Inferior parietal cortex (tissue), 1 donor: ENCODE results near the gene AKAP5.

Source experiments
- DNase-seq: peaks from one replicate; pipeline ENCODE4 v3.0.0-alpha.2; 2016; ENCODE audit errors: extremely low spot score

Gene AKAP5

DNA sequence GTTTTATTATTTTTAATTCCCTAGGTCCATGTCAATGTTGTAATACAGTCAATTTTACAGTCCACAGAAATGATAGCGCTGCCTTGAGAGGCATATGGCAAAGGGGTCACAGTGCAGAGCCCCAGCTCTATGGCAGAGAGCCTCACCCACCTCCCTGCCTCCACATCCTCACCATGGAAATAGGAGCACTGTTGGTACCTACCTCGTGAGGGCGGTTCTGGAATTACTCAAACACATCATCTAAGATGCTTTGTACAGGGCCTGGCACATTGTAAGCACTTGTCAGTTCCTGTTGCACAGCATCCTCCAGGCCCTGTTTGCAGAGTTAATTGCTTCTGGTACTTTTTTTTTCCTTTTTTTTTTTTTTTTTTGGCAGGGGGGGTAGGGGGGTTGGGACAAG is 4.1 kb upstream of the AKAP5 start:
- no peak for DNase-seq

GRCh38 chr14:64463195-64463594 is 2.1 kb upstream of the AKAP5 start:
- no peak for DNase-seq

GRCh38 chr14:64463873-64464272 is 1.4 kb upstream of the AKAP5 start:
- DNase-seq: no peak

GRCh38 chr14:64464651-64465050 is 648 bp upstream of the AKAP5 start:
- no peak for DNase-seq

DNA sequence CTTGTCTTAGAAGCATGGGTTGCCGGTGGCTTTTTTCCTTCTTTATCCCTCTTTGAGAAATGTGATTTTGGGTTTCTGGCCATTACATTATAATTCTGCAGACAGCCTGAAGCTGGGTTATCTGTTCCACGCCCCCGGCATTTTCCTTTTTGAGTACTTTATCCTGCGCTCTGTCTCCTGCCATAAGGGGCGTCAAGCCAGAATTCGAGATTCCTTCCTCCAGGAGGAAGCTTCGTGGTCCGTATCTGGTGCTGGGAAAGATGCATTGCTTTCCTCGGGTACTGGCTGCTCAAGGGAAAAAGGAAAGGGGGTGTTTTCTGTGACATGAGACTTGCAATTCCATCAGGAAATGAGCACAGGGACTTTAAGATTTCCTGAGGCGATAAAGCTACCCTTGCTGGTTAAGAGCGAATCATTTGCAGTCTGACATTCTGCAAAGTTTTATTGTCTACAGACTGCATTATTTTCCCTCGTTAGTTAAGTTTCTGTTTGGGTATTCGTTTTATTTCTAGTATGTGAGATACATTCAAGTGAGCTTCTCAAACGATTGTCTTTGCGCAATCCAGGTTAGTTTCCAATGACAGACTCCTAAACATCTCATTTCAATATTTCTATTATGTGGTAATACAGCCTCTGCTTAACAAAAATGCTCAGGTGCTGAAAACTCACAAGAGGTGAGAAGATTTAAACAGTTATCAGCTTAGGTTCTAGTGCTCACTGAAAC is 694 bp downstream of the AKAP5 start:
- peak; percentile 66 for DNase-seq

GRCh38 chr14:64467101-64467500 is 1.8 kb downstream of the AKAP5 start:
- DNase-seq: no peak

DNA sequence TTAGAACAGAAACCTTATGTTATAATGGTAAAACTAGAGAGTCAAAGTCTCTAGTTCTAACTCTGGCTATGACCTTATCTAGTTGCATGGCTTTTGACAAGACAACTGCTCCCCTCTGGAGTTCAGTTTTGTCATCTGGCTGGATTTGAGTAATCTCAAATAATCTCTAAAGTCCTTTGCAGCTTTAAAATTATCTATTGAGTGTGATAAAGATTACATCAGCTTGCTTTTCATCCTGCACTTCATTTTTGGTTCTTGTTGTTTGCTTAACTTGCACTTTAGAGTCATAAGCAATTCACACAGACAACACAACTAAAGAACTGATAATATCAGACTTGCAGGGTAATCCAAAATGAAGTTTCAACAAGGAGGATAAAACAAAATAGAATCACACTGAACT is 2.3 kb downstream of the AKAP5 start:
- DNase-seq: no peak

DNA sequence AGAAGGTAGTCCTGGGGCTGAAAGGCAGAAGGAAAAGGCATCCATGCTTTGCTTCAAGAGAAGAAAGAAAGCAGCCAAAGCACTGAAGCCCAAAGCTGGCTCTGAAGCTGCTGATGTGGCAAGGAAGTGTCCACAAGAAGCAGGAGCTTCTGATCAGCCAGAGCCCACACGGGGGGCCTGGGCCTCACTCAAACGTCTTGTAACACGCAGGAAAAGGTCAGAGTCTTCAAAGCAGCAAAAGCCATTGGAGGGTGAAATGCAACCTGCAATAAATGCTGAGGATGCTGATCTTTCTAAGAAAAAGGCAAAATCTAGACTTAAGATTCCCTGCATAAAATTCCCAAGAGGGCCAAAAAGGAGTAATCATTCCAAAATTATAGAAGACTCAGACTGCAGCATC is 3.2 kb downstream of the AKAP5 start:
- DNase-seq: no peak

DNA sequence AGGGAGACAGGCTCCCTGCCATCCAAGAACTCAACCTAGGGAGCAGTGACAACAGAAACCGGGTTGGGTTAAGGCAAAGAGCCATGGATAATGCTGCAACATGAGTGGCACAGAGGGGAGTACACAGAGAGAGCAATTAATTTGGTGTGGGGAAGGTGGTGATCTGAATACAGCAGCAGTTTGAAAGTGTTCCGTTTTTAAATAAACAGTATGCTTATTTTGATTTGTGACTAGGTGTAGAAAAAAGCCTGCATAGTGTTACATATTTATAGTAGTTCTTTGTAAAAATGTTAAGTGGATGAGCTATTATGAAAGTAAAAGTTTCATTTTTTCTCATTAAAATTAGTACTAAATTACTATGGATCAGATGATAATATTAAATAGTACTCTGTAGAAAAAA is 8.7 kb downstream of the AKAP5 start:
- DNase-seq: no peak

DNA sequence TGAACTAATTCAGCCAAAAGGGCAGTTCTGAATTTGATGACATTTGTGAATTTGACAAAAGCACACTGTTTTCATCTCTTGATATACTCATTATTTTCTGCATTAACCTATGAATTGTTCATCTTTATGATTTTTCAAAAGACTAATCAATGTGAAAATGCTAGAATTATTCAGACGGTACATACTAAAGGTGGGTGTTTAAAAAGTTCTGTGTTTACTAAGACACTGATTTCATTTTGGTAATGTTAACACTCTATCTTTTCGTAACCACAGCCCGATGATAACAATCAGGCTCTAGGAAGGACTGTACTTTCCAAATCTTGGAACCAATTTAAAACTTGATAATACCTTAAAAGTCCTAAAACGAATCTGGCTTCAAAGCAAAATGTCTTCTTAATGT is 9.4 kb downstream of the AKAP5 start:
- no peak for DNase-seq

- no peak for DNase-seq
Observed at GRCh38 chr14:64475585-64476273, 10.4 kb downstream of the AKAP5 start.

GRCh38 chr14:64476438-64476837 is 11.1 kb downstream of the AKAP5 start:
- DNase-seq: no peak

DNA sequence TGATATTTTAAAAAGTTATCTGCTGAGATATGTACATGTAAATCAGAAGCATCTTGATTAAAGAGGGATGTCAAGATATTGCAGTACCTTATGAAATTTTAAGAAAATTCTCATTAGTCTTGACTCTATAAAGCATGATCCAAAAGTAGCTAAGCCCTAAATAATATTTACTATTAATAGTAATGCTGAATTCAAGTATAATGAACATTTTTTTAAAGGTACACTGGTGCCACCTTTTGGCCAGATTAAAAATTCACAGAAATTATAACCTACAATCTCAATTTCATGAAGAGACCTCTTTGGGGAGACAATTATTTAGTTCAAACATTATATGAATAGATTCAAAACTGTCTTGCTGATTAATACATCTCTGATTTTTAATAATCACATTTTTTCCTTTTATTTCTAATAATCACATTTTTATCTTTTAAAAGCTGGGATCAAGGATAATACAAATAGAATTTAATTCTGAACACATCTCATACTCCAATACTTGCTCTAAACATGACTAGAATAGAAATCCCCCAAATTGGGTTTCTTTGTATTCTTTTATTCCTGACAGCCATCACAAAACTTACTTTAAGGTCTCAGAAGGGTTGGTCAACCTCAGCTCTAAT is 13.4 kb downstream of the AKAP5 start:
- no peak for DNase-seq

DNA sequence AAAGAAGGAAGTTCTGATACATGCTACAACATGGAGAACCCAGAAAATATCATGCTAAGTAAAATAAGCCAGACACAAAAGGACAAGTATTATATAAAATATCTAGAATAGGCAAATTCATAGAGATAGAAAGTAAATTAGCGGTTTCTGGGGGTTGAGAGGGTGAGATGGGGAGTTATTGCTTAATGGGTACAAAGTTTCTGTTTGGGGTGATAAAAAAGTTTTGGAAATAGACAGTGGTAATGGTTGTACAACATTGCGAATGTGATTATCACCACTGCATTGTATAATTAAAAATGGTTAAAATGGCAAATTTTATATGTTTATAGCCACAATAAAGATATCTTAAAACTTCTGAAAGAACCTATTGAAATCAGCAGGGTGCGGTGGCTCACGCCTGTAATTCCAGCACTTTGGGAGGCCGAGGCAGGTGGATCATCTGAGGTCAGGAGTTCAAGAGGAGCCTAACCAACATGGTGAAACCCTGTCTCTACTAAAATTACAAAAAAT is 23.3 kb downstream of the AKAP5 start:
- no peak for DNase-seq

DNA sequence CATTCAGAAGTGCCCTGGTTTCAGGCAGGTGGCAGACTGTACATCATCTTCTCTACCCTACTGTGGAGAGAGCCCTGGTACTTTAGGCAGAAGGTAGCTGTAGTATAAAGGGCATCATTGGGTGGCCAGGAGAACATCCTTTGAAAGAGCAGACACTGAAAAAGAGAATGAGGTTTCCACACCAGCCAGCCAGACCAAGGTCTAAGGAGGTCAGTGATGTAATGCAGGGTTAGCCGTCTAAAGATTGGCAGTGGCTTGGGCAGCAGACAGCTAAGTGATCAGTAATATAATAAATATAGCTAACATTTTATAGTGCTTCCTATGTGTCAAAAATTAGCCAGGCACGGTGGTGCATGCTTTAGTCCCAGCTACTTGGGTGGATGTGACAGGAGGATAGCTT is 26.3 kb downstream of the AKAP5 start:
- DNase-seq: no peak

DNA sequence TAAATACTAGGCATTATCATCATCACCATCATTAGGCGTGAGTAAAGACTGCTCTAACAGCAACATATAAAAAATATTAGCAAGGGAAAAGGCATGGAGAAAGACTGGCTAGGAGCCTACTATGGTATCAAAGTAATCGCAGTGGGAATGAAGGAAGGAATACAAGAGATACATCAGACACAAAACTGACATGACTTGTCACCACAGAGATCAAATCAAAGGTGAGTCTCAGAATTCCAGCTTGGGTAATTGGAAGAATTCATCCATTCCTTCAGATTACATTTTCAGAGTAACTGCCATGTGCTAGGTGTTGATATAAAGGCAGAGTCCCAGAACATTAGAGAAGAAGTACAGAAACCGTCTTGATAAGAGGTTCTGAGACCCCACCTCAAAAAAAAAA is 28.2 kb downstream of the AKAP5 start:
- DNase-seq: no peak

DNA sequence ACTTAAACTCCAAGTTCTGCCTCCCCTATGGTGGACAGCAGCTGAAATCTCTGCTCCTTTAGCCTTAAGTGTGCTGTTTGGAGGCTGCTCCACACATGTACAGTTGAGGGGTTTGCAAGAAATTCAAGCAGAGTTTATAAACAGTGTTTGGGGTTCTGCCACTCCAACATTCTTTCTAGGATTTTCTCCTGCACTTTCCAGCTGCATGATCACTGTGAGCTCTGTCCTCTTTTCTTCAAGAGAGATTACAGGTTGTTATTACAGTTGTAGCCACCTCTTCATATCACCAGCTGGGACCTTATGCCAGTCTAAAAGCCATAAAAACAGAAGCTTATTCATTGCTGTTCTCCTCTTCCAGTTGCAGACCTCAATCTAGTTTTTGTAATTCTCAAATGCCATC is 30.0 kb downstream of the AKAP5 start:
- DNase-seq: no peak

GRCh38 chr14:64496764-64497163 is 31.5 kb downstream of the AKAP5 start:
- no peak for DNase-seq

DNA sequence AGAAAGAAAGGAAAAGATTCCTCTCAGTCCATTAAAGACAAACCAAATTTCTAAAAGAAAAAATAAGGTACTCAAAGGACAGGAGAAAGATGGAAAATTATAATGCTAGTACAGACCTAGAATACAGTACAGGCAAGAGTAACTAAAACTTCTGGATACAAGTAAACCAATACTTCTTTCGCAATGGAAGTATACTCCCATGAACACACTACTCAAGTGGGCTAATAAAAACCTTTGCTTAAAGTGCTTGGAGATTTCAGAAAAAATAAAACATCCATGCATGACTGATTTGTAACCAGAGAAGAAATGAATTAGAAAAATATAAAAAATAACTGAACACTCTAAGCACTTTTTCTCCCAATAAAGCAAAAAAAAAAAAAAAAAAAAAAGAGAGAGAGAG is 34.8 kb downstream of the AKAP5 start:
- no peak for DNase-seq

DNA sequence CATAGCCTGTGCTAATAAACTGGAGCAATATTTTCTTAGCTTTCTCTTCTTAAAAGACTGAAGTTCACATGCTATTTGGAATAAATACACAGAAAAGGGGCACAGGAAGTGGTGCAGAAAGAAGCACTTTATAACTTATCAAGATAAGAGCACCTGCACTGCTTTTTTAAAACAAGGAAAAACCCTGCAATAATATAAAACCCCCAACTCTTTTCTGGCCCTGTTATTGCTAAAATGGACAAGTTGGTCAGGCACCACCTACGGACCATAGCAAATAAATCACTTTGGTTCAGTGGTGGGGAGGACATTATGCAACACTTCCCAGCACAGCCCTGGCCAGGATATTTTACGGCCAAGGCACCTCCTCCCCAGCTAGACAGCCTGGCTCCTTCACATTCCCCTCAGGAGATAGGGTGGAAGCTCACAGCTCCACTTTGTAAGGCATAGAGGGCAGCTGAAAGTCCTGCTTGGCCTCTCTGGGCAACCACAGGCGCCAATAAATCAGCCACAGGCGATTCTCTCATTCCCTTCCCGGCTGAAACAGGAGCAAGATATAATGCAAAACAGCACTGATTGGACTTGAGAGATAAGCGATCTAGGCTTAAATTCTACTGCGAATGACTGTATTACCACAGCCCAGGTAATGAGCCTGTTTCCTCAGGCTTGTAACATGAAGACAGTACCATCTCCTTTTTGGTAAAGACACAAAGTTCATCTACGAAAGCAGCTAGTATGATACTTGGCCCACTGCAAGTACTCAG is 36.3 kb downstream of the AKAP5 start:
- no peak for DNase-seq

- DNase-seq: no peak
Observed at GRCh38 chr14:64502456-64502855, 37.2 kb downstream of the AKAP5 start.

DNA sequence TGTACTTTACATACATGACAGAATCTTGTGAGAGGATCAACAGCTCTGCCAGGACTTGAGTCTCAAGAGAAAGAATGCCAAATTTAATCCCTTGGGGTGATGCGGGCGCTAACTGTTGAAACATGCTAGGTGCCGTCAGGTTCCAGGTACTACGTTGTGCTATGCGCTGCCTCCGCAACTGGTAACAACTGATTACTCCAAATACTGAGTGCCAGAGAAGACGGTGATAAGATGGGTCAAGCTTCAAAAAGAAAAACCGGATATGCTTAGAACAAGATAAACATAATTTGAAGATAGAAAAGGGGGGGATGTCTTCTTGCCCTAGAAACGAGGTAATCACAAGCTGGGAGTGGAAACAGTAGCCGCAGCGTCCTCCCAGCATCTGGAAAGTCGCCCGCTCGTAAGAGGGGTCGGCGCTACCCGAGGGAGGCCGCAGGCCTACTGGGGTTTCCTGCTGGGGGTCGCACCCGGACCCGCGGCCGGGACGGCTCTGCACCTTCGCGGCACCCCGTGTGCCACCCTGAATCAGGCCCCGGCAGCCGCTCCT is 37.7 kb downstream of the AKAP5 start:
- DNase-seq: no peak
